ENCODE data around the gene NHLRC2. TPM values are rescaled to one million over a fixed set of nuclear protein-coding genes. Genes with fewer than 3 reads are reported as not detected.

NHLRC2 gene
- total RNA-seq, 4 donors from 2014 or later: 47.1 to 66.7 (median 56.2) TPM

GRCh38 chr10:113907166-113907565 lies 52.7 kb downstream of the NHLRC2 start:
- Histone ChIP-seq H3K36me3 (peaks cover 33 to 38% of the 10 kb centered on the region in 2 donors), H3K27ac (no peak overlapping the region), H3K9me3 (no peaks in the 10 kb centered on the region), H3K4me1 (no peaks in the 10 kb centered on the region), H3K4me3 (replicated peaks in 1 of 3) (no peak overlapping the region), H3K27me3 (no peaks in the 10 kb centered on the region)
- TF ChIP-seq POLR2A (IDR thresholded peaks at IDR 0.05): no peak
- TF ChIP-seq CTCF (IDR thresholded peaks at IDR 0.05): no peak
- intact Hi-C loops (cut with DNase I): no loop called here
- 89 to 92% methylated on average over 3 of the region's 3 CpGs for WGBS, 2 donors
- DNase-seq: no peak

GRCh38 chr10:113908236-113908635 lies 53.8 kb downstream of the NHLRC2 start:
- no peak for DNase-seq
- intact Hi-C loops (cut with DNase I): no loop called here
- no peak overlapping the region for H3K27ac ChIP-seq
- no peaks in the 10 kb centered on the region for H3K4me1 ChIP-seq
- TF ChIP-seq POLR2A (IDR thresholded peaks at IDR 0.05): no peak
- H3K4me3 ChIP-seq (replicated peaks in 1 of 3): no peak overlapping the region
- WGBS, 2 donors: 88% methylated on average over 1 of the region's 1 CpG
- peaks cover 26 to 31% of the 10 kb centered on the region in 2 donors for H3K36me3 ChIP-seq
- H3K9me3 ChIP-seq: no peaks in the 10 kb centered on the region
- H3K27me3 ChIP-seq: no peaks in the 10 kb centered on the region

- Histone ChIP-seq H3K36me3 (peaks cover under 1 to 9% of the 10 kb centered on the region in 2 donors), H3K9me3 (no peaks in the 10 kb centered on the region), H3K4me1 (no peaks in the 10 kb centered on the region), H3K27ac (no peak overlapping the region), H3K4me3 (replicated peaks in 1 of 3) (no peak overlapping the region), H3K27me3 (no peaks in the 10 kb centered on the region)
- 97 to 100% methylated on average over 1 of the region's 1 CpG for WGBS, 2 donors
- DNase-seq: no peak
- TF ChIP-seq POLR2A (IDR thresholded peaks at IDR 0.05) (no peak), CTCF (IDR thresholded peaks at IDR 0.05) (no peak)
- intact Hi-C loops (cut with DNase I): no loop called here
Measured at GRCh38 chr10:113911113-113911512, 56.7 kb downstream of the NHLRC2 start.

GRCh38 chr10:113911839-113912238 lies 57.4 kb downstream of the NHLRC2 start:
- Histone ChIP-seq H3K4me1 (no peaks in the 10 kb centered on the region), H3K4me3 (replicated peaks in 1 of 3) (no peak overlapping the region), H3K27me3 (no peaks in the 10 kb centered on the region), H3K36me3 (peaks cover 0 to 9% of the 10 kb centered on the region in 2 donors), H3K9me3 (no peaks in the 10 kb centered on the region), H3K27ac (no peak overlapping the region)
- no peak for DNase-seq
- TF ChIP-seq POLR2A (IDR thresholded peaks at IDR 0.05): no peak
- no peak for TF ChIP-seq CTCF (IDR thresholded peaks at IDR 0.05)
- 92 to 95% methylated on average over 6 of the region's 6 CpGs for WGBS, 2 donors
- intact Hi-C loops (cut with DNase I): no loop called here

- DNase-seq: no peak
- intact Hi-C loops (cut with DNase I): no loop called here
- Histone ChIP-seq H3K27me3 (no peaks in the 10 kb centered on the region), H3K36me3 (peaks cover 0 to 9% of the 10 kb centered on the region in 2 donors), H3K9me3 (no peaks in the 10 kb centered on the region), H3K27ac (no peak overlapping the region), H3K4me1 (no peaks in the 10 kb centered on the region), H3K4me3 (replicated peaks in 1 of 3) (no peak overlapping the region)
- TF ChIP-seq POLR2A (IDR thresholded peaks at IDR 0.05) (no peak), CTCF (IDR thresholded peaks at IDR 0.05) (no peak)
- 88 to 93% methylated on average over 7 of the region's 7 CpGs for WGBS, 2 donors
Measured at GRCh38 chr10:113912582-113912981, 58.1 kb downstream of the NHLRC2 start.

GRCh38 chr10:113914956-113915355 lies 60.5 kb downstream of the NHLRC2 start:
- Histone ChIP-seq H3K4me1 (no peaks in the 10 kb centered on the region), H3K27me3 (no peaks in the 10 kb centered on the region), H3K36me3 (no peaks in the 10 kb centered on the region), H3K9me3 (no peaks in the 10 kb centered on the region), H3K27ac (no peak overlapping the region), H3K4me3 (replicated peaks in 1 of 3) (no peak overlapping the region)
- no peak for DNase-seq
- 77 to 86% methylated on average over 2 of the region's 2 CpGs for WGBS, 2 donors
- TF ChIP-seq POLR2A (IDR thresholded peaks at IDR 0.05) (no peak), CTCF (IDR thresholded peaks at IDR 0.05) (no peak)
- intact Hi-C loops (cut with DNase I): no loop called here

All from thyroid gland (tissue), 4 donors.